ENCODE measurements around the gene MAP1LC3C. TPM values are rescaled to one million over a fixed set of nuclear protein-coding genes. Genes with fewer than 3 reads are reported as not detected.
A peak's percentile ranks its signal among the peaks of the same experiment; 100 is the strongest.

MAP1LC3C gene
- total and polyA plus RNA-seq, 4 donors: 0.29 to 3.5 (median 0.57) TPM

- no peak for ATAC-seq (ENCODE audit: insufficient read depth, low FRiP score)
- WGBS, 2 donors: 87 to 88% methylated on average over 5 of the region's 5 CpGs
Observed at GRCh38 chr1:242004751-242005495, 6.0 kb upstream of the MAP1LC3C start.

GRCh38 chr1:242002510-242002909, 3.6 kb upstream of the MAP1LC3C start:
- no peak for ATAC-seq (ENCODE audit: insufficient read depth, low FRiP score)
- Histone ChIP-seq H3K36me3 (ENCODE audit: control insufficient read depth in 4 of 4, insufficient read depth in 4 of 4, low read length in 4 of 4) (no peaks in the 10 kb centered on the region), H3K27me3 (ENCODE audit: control insufficient read depth in 3 of 3, insufficient read depth in 3 of 3, low read length in 2 of 3) (no peaks in the 10 kb centered on the region), H3K9me3 (ENCODE audit: control insufficient read depth in 4 of 4, insufficient read depth in 3 of 4, low read length in 3 of 4) (peaks cover 0 to 2% (median 0%) of the 10 kb centered on the region in 4 donors), H3K4me1 (ENCODE audit: control insufficient read depth in 5 of 5, insufficient read depth in 5 of 5, low read length in 5 of 5) (peaks cover 0 to 13% (median 0%) of the 10 kb centered on the region in 5 donors), H3K9ac (ENCODE audit: insufficient read depth in 1 of 2, low read length in 2 of 2) (no peak overlapping the region), H3K27ac (ENCODE audit: low read depth in 1 of 2, low read length in 1 of 2) (no peak overlapping the region), H3K4me3 (no peak overlapping the region)
- DNase-seq: no peak
- TF ChIP-seq CTCF (IDR thresholded peaks at IDR 0.05; ENCODE audit: control extremely low read depth, extremely low read depth): no peak
- 81 to 83% methylated on average over 4 of the region's 4 CpGs for WGBS, 2 donors

More at GRCh38 chr1:242004751-242005495, 6.0 kb upstream of the MAP1LC3C start:
- H3K9me3 ChIP-seq (ENCODE audit: control insufficient read depth in 4 of 4, insufficient read depth in 3 of 4, low read length in 3 of 4): peaks cover 0 to 2% (median 0%) of the 10 kb centered on the region in 4 donors
- no peak overlapping the region for H3K4me3 ChIP-seq
- no peaks in the 10 kb centered on the region for H3K27me3 ChIP-seq (ENCODE audit: control insufficient read depth in 3 of 3, insufficient read depth in 3 of 3, low read length in 2 of 3)
- H3K27ac ChIP-seq (ENCODE audit: low read depth in 1 of 2, low read length in 1 of 2): no peak overlapping the region
- H3K9ac ChIP-seq (ENCODE audit: insufficient read depth in 1 of 2, low read length in 2 of 2): no peak overlapping the region
- H3K4me1 ChIP-seq (ENCODE audit: control insufficient read depth in 5 of 5, insufficient read depth in 5 of 5, low read length in 5 of 5): peaks cover 0 to 6% (median 0%) of the 10 kb centered on the region in 5 donors
- H3K36me3 ChIP-seq (ENCODE audit: control insufficient read depth in 4 of 4, insufficient read depth in 4 of 4, low read length in 4 of 4): no peaks in the 10 kb centered on the region
- no peak for TF ChIP-seq CTCF (IDR thresholded peaks at IDR 0.05; ENCODE audit: control extremely low read depth, extremely low read depth)
- no peak for DNase-seq

GRCh38 chr1:242002072-242002471, 3.2 kb upstream of the MAP1LC3C start:
- no peaks in the 10 kb centered on the region for H3K27me3 ChIP-seq (ENCODE audit: control insufficient read depth in 3 of 3, insufficient read depth in 3 of 3, low read length in 2 of 3)
- WGBS, 2 donors: 74 to 85% methylated on average over 5 of the region's 5 CpGs
- peak overlapping the region in 1 of 2 donors; percentile 20 for H3K27ac ChIP-seq (ENCODE audit: low read depth in 1 of 2, low read length in 1 of 2)
- no peak for DNase-seq
- H3K4me1 ChIP-seq (ENCODE audit: control insufficient read depth in 5 of 5, insufficient read depth in 5 of 5, low read length in 5 of 5): peaks cover 0 to 9% (median 0%) of the 10 kb centered on the region in 5 donors
- H3K36me3 ChIP-seq (ENCODE audit: control insufficient read depth in 4 of 4, insufficient read depth in 4 of 4, low read length in 4 of 4): no peaks in the 10 kb centered on the region
- H3K4me3 ChIP-seq: no peak overlapping the region
- no peak for ATAC-seq (ENCODE audit: insufficient read depth, low FRiP score)
- H3K9me3 ChIP-seq (ENCODE audit: control insufficient read depth in 4 of 4, insufficient read depth in 3 of 4, low read length in 3 of 4): no peaks in the 10 kb centered on the region
- H3K9ac ChIP-seq (ENCODE audit: insufficient read depth in 1 of 2, low read length in 2 of 2): no peak overlapping the region
- TF ChIP-seq CTCF (IDR thresholded peaks at IDR 0.05; ENCODE audit: control extremely low read depth, extremely low read depth): no peak
